ENCODE results near the gene ASAH2B.

The ASAH2B gene

DNA sequence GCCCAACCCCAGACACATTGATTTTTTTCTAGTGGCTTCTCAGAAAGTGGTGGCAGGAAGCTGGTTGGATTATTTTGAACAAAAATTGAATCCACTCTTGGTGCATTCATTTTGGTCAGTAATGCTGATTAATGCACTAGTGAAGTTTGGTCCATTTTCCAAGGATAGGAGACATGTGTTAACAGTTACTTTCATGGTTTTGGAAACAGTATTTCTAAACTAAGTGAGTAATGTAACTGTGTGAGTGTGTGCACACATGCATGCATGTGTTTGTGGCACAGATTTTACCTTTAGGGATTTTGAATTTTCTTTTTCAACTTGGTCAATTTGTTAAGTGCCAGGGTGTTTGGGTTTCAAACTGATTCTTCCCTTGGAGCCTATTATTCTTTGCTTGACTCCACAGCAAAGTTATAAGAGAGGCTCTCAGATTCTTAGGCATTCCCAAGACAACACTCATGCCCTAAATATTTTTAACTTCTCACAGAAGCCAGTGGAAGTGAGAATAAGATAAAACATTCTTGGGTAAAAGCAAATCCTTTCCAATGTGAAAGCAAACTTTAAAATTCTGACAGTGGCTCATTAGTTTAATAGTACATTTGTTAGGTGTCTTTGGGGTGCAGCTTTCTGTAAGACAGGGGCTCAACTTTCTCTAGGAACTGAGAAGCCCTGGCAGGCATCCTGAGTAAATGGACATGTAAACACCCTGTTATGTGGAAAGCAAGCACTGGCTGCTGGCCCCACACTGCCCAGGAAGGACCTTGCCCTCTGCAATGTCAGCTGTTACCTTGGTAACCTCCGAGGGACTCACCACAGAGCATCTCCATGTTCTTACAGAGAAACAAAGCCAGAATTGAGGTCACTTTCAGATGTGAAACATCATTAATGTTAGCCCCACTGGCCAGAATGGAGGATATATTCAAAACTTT lies 68.4 kb downstream of the ASAH2B start:
- TF ChIP-seq ZFX (IDR thresholded peaks at IDR 0.05; ENCODE audit: borderline replicate concordance): no peak
- TF ChIP-seq, protein P1, sequence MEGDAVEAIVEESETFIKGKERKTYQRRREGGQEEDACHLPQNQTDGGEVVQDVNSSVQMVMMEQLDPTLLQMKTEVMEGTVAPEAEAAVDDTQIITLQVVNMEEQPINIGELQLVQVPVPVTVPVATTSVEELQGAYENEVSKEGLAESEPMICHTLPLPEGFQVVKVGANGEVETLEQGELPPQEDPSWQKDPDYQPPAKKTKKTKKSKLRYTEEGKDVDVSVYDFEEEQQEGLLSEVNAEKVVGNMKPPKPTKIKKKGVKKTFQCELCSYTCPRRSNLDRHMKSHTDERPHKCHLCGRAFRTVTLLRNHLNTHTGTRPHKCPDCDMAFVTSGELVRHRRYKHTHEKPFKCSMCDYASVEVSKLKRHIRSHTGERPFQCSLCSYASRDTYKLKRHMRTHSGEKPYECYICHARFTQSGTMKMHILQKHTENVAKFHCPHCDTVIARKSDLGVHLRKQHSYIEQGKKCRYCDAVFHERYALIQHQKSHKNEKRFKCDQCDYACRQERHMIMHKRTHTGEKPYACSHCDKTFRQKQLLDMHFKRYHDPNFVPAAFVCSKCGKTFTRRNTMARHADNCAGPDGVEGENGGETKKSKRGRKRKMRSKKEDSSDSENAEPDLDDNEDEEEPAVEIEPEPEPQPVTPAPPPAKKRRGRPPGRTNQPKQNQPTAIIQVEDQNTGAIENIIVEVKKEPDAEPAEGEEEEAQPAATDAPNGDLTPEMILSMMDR (IDR thresholded peaks at IDR 0.05): no peak
- no peak overlapping the region for H3K27ac ChIP-seq
